Measurements from ENCODE around the gene TMEM212.
"Not testable (repeated sequence)": the region's sequence is repeated elsewhere in the genome, so short reads cannot be mapped to it uniquely, and the experiment has no call there.

GRCh38 chr3:171906503-171906902 is 63.4 kb downstream of the TMEM212 start:
- TF ChIP-seq TAF1 (IDR thresholded peaks at IDR 0.05; ENCODE audit: borderline replicate concordance, low read depth, low read length); POLR2AphosphoS5 (IDR thresholded peaks at IDR 0.05; ENCODE audit: low read depth, low read length); POLR2A (IDR thresholded peaks at IDR 0.05; ENCODE audit: low read depth, low read length): not testable (repeated sequence)

Data from GM12892 (cell line).